GM19193 (cell line): Measurements from ENCODE around the gene ORC2.

Experiments used
- POLR2A ChIP-seq: IDR thresholded peaks from 4 replicates; pipeline ENCODE4 v1.6.1; 2011; ENCODE audit not compliant: insufficient read depth, insufficient read length; ENCODE audit errors: extremely low read depth

ORC2 gene

DNA sequence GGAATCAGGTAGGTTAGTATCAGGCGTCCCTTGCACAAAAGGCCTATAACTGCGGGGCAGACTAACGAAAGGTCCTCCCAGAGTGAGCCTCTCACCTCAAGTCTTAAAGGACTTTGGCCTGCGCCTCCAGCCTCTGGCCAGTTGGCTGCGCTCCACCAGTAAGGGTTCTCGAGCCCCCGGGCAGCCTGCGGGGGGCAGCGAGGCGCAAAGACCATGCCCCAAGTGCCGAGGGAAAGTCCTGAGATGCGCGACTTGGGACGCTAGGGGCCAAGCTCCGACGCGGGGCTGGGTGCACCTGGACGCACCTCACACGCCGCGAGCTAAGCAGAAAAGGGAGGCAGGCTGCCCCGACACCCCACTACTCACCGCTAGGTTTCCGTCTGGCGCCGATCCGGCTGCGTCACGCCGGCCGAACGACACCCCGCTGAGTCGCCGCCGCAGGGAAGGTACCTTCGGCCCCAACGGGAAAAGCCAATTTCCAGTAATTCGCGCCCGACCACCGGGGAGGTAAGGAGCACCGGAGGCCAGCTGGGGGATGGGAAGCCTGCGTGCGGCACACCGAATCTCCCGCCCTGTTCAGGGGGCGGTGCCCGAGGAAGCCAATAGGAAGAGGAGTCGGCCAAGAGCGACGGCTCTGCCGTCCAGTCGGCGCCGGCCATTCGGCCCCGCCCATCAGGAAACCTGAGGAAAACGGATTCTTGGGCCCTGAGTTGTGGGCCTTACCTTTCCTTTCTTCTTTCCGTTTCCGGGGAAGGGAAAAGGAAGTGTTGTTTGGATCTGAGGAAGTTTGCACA, at the start of gene ORC2:
ORC2 (minus strand) TSS at position 537 of the 794 bp plus-strand sequence. CDS start 5,537 bp downstream, outside the sequence.
- TF ChIP-seq POLR2A: peak; percentile 62

DNA sequence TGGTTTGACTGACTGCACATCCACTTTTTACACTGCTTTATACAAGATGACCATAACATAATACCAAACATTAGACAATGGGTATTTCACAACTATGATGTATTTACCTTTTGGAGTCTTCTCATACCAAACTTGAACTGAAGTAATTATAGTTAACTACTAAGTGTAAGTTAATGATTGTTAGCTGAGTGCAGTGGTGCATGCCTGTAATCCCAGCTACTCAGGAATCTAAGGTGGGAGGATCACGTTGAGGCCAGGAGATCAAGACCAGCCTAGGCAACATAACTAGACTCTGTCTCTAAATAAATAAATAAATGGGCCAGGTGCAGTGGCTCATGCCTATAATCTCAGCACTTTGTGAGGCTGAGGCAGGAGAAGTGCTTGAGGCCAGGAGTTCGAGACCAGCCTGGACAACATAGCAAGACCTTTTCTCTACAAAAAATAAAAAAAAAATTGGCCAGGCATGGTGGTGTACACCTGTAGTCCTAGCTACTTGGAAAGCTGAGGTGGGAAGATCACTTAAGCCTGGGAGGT, 44.9 kb upstream of the ORC2 start:
- no peak for TF ChIP-seq POLR2A

DNA sequence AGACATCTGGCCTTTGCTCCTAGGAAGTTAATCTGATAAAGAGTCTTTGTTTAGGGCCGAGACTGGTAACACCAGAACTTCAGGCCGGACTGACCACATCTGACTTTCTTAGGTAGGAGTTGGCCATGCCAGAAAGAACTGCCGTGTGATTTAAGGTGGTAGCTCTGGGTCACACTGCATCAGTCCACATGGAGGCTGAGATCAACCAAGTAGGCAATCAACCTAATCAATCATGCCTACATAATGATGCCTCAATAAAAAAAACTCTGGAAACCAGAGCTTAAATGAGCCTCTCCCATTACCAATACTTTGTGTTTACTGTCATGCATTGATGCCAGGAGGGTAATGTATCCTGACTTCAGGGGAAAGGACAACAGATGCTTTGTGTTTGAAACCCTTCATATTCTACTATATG, 44.1 kb upstream of the ORC2 start:
- TF ChIP-seq POLR2A: no peak

DNA sequence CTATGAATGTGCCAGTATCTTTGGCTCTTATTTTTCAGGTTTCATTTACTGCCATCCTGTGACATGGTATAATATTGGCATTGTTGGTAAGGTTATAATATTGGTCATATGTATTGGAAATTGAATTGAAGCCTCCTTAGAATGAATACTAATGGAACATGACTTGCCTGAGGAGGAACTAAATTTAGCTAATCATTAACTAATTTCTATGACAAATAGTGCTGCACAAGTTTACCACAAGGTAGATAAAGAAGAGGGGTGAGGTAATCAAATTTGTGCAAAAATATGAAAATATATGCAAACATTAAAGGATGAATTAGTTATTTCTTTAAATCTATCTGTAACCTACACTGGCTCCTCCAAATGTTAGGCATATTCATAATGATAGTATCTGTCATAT, 43.2 kb upstream of the ORC2 start:
- no peak for TF ChIP-seq POLR2A

DNA sequence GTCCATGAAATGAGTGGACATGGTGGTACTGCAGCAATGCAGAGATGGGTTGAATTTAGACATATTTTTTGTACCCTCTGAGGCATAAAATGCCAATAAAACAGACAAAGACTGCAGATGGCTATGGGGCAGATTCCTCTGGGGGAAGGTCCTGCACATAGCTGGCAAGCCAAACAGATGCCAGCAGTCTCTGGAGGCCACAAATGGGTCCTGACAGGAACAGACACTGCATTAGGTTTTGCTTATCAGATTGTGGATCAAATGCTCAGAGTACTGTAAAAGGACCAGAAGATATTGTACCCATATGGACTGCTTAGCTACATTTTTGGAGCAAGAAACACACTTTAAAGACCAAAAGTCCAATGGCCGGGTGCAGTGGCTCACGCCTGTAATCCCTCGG, 40.9 kb upstream of the ORC2 start:
- TF ChIP-seq POLR2A: no peak

DNA sequence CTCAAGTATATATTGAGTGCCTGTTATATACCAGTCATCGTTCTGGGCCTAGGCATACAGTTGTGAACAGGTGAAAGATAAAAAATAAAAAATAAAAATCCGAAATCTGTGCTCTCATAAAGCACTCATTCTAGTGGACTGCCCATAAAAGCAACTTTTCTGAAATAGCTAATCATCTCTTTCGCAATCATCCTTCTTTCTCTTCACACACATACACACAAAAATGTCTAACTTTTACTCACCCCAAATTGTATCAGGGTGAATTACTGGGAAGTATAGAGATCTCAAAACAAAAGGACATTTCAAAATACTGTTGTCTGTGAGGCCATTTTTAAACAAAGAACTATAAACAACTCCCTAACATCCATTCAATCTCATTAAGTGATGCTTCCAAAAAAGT, 29.6 kb upstream of the ORC2 start:
- no peak for TF ChIP-seq POLR2A

DNA sequence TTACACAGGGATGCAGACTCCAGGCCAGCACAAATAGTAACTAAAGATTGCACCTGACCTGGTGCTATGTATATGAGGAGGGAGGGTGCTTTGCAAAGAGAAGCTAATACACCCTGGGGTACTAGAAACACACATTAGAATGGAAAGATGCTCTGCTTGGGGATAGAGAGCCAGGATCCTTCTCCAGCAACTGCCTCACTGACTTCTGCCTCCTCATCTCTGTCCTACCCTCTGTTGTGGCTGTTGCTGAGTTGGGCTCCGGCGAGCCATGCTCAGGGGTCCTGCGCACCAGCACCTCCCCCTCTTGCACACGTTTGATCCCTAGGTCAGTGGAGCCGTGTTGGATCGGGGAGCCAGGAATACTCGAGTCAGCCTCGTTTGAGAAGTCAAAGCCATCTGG, 23.7 kb upstream of the ORC2 start:
- no peak for TF ChIP-seq POLR2A

DNA sequence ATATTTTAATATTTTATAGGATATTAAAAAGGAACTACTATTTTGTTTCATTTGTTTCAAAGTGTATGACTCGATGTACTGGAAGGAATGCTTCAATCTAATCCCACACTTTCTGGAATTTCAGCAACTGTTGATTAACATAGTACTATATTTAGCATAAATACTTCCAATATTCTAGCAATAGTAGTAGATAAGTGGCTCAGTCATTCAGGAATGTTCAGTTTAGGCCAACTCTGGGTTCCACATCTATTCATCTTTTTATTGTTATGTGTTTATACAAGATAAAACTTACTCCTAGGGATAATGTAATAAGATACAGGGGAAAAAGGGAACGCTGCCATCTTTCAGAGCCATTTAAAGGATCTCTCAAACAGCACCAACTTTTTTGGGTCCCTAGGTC, 22.3 kb upstream of the ORC2 start:
- TF ChIP-seq POLR2A: no peak

DNA sequence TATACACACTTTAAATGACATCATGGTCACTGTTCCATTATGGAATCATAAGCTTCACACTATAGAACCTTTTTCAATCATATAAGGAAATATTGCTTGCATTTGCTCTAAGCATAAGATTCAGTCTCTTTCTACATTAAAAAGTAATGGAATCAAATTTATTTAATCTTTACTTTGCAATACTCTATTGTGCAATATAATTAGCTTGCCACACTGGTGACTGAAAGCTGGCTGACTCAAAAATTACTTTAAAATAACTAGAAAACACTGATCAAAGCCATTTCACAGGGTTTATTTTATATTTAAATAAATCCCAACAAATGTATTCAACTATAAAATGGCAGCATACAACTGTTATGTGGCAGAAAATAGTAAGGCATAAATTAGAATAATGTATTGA, 13.2 kb upstream of the ORC2 start:
- TF ChIP-seq POLR2A: no peak

DNA sequence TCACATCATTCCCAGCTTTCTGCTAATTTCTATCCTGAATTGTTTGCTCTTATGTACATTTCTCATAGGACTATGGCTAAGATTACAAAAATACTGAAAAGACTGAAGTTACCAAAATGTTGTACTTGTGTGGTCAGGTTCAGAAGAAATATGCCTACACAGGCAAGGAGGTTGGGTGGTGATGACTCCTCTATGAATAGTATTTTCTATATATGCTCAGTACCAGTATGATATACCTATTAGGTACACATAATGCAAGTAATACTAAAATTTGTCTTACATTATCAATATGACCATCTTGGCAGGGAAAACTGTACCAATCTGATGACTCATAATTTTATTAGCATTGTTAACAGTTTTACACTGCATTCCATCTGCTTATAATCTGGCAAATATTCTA, 12.2 kb upstream of the ORC2 start:
- no peak for TF ChIP-seq POLR2A

DNA sequence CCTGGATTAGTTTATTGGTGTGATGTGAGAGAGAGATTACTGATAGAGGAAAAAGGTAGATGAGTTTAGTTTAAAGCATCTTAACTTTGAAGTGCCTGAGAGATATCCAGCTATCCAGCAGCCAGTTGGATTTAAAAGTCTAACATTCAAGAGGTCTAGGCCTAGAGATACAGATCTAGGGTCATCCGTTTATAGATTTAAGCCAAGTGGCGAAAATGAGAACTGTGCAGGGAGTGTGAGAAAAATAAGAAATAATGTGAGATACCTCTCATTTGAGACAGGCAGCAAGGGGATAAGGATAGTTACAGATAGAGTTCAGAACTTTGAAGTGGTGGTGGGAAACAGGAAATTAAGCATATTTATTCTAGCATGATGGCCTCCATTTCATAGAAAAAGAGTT, 5.3 kb upstream of the ORC2 start:
- no peak for TF ChIP-seq POLR2A

DNA sequence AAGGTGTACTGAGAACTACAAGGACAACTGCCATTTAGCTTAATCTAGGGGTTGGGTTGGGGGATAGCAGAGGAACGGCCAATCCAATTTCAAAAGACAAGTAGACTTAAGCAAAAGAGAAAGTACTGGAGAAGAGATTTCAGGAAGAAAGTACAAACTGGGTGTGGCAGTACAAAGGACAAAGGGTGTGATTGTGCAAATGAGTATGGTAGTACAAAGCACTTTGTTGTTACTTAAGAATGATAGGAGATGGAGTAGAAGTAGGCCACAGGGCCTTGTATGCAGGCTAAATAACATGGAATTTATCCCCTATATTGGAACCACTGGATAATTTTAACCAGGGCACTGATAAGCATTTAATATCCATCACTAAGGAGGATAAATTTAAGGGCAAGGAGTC, 4.7 kb upstream of the ORC2 start:
- no peak for TF ChIP-seq POLR2A

DNA sequence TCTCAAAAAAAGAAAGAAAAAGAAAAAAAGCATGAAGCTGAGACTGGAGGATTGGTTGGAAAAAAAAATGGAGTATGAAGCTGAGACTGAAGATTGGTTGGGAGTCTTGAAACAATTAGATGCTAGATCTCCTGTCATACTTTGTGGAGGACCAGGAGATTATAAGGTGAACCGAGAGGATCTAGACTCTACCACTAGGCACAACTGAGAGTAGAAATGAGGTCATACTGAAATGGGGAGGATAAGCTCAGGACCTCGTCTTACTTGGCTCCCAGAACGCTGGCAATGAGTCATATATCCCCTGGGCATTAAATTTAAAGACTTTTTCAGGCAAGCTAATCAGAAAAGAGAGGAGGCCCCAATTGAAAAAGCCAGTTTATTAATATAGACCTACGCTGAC, 3.3 kb upstream of the ORC2 start:
- no peak for TF ChIP-seq POLR2A

DNA sequence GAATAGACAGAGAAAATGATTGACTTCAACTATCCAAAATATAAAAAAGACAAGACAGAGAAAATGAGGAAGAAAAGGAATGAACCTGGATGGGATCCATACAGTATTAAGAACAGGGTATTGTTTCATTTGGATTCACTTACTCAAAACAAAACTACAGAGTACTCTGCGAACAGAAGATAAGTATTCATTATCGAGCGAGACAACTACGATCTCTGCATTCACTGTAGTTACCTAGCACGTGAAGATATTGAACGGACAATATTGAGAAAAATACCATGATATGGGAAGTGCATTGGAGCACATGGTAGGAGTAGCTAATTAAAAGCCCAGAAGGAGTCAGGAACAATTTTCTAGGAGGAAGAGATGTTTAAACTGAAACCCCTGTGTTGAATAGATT, 1.0 kb upstream of the ORC2 start:
- TF ChIP-seq POLR2A: no peak

DNA sequence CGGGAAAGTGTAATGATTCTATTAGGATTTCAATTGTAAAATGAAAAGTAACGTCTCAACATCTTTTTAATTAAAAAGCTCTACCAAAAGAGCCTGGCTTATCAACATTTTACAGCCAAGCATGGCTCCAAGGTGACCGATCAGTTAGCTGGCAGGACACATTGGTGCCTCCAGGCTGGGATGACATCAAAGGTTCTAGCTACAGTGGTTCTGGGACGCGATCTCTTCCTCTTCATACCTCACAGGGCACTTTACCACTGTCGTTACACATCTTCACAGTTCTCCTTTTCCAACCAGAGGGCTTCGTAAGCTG, 693 bp downstream of the ORC2 start:
- no peak for TF ChIP-seq POLR2A

DNA sequence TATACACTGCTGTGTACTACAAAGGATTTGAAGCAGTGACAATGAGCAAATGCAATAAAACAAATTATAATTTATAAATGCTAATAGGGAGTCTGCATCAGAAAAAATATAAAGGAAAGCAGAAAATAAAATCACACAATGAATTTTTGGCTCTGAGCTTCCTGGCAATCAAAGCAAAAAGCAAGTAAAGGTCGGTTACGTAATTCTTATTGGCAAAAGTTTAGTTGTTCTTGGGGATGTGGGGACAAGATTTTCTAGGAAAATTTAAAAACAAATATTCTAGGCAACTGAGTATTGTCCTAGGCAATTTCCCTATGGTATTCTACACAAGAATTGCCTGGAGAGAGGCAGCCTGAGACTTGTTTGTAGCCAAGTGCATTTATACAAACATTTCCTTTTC, 1.8 kb downstream of the ORC2 start:
- no peak for TF ChIP-seq POLR2A

DNA sequence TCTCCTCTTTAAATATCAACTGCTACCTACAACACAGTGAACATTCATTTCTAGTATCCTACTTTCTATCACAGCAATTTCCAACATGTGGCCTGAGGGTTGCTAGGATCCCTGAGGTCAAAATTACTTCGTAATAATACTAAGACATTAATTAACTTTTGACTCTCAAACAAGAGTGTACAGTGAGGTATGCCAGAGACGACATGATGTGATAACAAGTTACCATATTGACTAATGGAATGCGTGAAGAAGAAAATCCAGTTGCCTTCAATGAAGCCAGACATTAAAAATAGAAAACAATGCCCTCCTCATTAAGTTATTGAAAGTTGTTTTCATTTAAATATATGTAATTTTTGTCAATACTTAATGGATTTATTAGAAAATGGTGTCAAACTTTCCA, 13.1 kb downstream of the ORC2 start:
- TF ChIP-seq POLR2A: no peak
